Measurements from ENCODE around the gene EPHB1. TPM values are rescaled to one million over a fixed set of nuclear protein-coding genes. Genes with fewer than 3 reads are reported as not detected.

The EPHB1 gene
- polyA plus RNA-seq, 3 donors from 2014 or later: 0.45 to 1.7 (median 0.48) TPM

GRCh38 chr3:134794323-134794722, 737 bp upstream of the EPHB1 start:
- Mint-ChIP-seq H3K9me3 (no peaks in the 10 kb centered on the region), H3K36me3 (no peaks in the 10 kb centered on the region), H3K27me3 (ENCODE audit: low read depth in 3 of 3) (peaks cover 4 to 21% (median 7%) of the 10 kb centered on the region in 3 donors), H3K27ac (no peak overlapping the region), H3K4me1 (peaks cover 8 to 10% of the 10 kb centered on the region in 2 donors), H3K4me3 (peak overlapping the region in 3 of 5 donors; percentile 42 to 84 (median 80))
- DNase-seq: no peak

GRCh38 chr3:134795746-134796280, 753 bp downstream of the EPHB1 start:
- Mint-ChIP-seq H3K4me3 (peak overlapping the region in 1 of 5 donors; percentile 84), H3K36me3 (no peaks in the 10 kb centered on the region), H3K9me3 (no peaks in the 10 kb centered on the region), H3K27me3 (ENCODE audit: low read depth in 3 of 3) (peaks cover 4 to 19% (median 6%) of the 10 kb centered on the region in 3 donors), H3K4me1 (peaks cover 8 to 10% of the 10 kb centered on the region in 2 donors), H3K27ac (no peak overlapping the region)
- DNase-seq: no peak

- peaks cover 4 to 19% (median 6%) of the 10 kb centered on the region in 3 donors for H3K27me3 Mint-ChIP-seq (ENCODE audit: low read depth in 3 of 3)
- no peaks in the 10 kb centered on the region for H3K36me3 Mint-ChIP-seq
- H3K4me1 Mint-ChIP-seq: peaks cover 8 to 10% of the 10 kb centered on the region in 2 donors
- no peak overlapping the region for H3K4me3 Mint-ChIP-seq
- no peaks in the 10 kb centered on the region for H3K9me3 Mint-ChIP-seq
- H3K27ac Mint-ChIP-seq: no peak overlapping the region
- no peak for DNase-seq
These were observed 1.4 kb downstream of the EPHB1 start for GRCh38 chr3:134796281-134797056.

GRCh38 chr3:134797057-134797740, 2.1 kb downstream of the EPHB1 start:
- H3K9me3 Mint-ChIP-seq: no peaks in the 10 kb centered on the region
- H3K4me3 Mint-ChIP-seq: peak overlapping the region in 2 of 5 donors; percentile 15 to 33
- DNase-seq: no peak
- peaks cover 8 to 10% of the 10 kb centered on the region in 2 donors for H3K4me1 Mint-ChIP-seq
- peaks cover 4 to 19% (median 5%) of the 10 kb centered on the region in 3 donors for H3K27me3 Mint-ChIP-seq (ENCODE audit: low read depth in 3 of 3)
- H3K27ac Mint-ChIP-seq: no peak overlapping the region
- no peaks in the 10 kb centered on the region for H3K36me3 Mint-ChIP-seq

- Mint-ChIP-seq H3K27me3 (ENCODE audit: low read depth in 3 of 3) (peaks cover 4 to 19% (median 5%) of the 10 kb centered on the region in 3 donors), H3K9me3 (no peaks in the 10 kb centered on the region)
- DNase-seq: no peak
These were observed 2.8 kb downstream of the EPHB1 start for GRCh38 chr3:134797741-134798451.

GRCh38 chr3:134798681-134799311, 3.7 kb downstream of the EPHB1 start:
- Mint-ChIP-seq H3K27ac (no peak overlapping the region), H3K36me3 (no peaks in the 10 kb centered on the region), H3K4me1 (peaks cover 8 to 10% of the 10 kb centered on the region in 2 donors)

More at GRCh38 chr3:134797741-134798451, 2.8 kb downstream of the EPHB1 start:
- Mint-ChIP-seq H3K4me3 (peak overlapping the region in 1 of 5 donors; percentile 7), H3K27ac (no peak overlapping the region), H3K4me1 (peaks cover 8 to 10% of the 10 kb centered on the region in 2 donors), H3K36me3 (no peaks in the 10 kb centered on the region)

GRCh38 chr3:134799393-134799792, 4.3 kb downstream of the EPHB1 start:
- no peak overlapping the region for H3K27ac Mint-ChIP-seq
- H3K27me3 Mint-ChIP-seq (ENCODE audit: low read depth in 3 of 3): peaks cover 5 to 11% (median 5%) of the 10 kb centered on the region in 3 donors
- H3K9me3 Mint-ChIP-seq: no peaks in the 10 kb centered on the region
- no peaks in the 10 kb centered on the region for H3K36me3 Mint-ChIP-seq
- peaks cover 8 to 9% of the 10 kb centered on the region in 2 donors for H3K4me1 Mint-ChIP-seq
- no peak overlapping the region for H3K4me3 Mint-ChIP-seq
- no peak for DNase-seq

More at GRCh38 chr3:134798681-134799311, 3.7 kb downstream of the EPHB1 start:
- Mint-ChIP-seq H3K9me3 (no peaks in the 10 kb centered on the region), H3K4me3 (no peak overlapping the region), H3K27me3 (ENCODE audit: low read depth in 3 of 3) (peaks cover 4 to 13% (median 5%) of the 10 kb centered on the region in 3 donors)
- DNase-seq: no peak

- no peak overlapping the region for H3K4me3 Mint-ChIP-seq
- peaks cover 0 to 2% (median 0%) of the 10 kb centered on the region in 6 donors for H3K9me3 Mint-ChIP-seq
- H3K4me1 Mint-ChIP-seq: peaks cover 0 to 1% of the 10 kb centered on the region in 2 donors
- no peak overlapping the region for H3K27ac Mint-ChIP-seq
- H3K27me3 Mint-ChIP-seq (ENCODE audit: low read depth in 3 of 3): peaks cover 1 to 6% (median 3%) of the 10 kb centered on the region in 3 donors
- no peak for DNase-seq
- H3K36me3 Mint-ChIP-seq: no peaks in the 10 kb centered on the region
These were observed 6.3 kb downstream of the EPHB1 start for GRCh38 chr3:134801204-134801958.

GRCh38 chr3:134802428-134803050, 7.5 kb downstream of the EPHB1 start:
- Mint-ChIP-seq H3K27me3 (ENCODE audit: low read depth in 3 of 3) (peaks cover 1 to 6% (median 4%) of the 10 kb centered on the region in 3 donors), H3K4me1 (peaks cover 0 to 1% of the 10 kb centered on the region in 2 donors), H3K9me3 (peaks cover 0 to 5% (median 0%) of the 10 kb centered on the region in 6 donors), H3K36me3 (no peaks in the 10 kb centered on the region), H3K27ac (no peak overlapping the region), H3K4me3 (no peak overlapping the region)
- no peak for DNase-seq

GRCh38 chr3:134803051-134803505, 8.0 kb downstream of the EPHB1 start:
- no peaks in the 10 kb centered on the region for H3K4me1 Mint-ChIP-seq
- H3K9me3 Mint-ChIP-seq: peaks cover 0 to 5% (median 0%) of the 10 kb centered on the region in 6 donors
- H3K27me3 Mint-ChIP-seq (ENCODE audit: low read depth in 3 of 3): peaks cover 1 to 6% (median 5%) of the 10 kb centered on the region in 3 donors
- H3K4me3 Mint-ChIP-seq: no peak overlapping the region
- H3K36me3 Mint-ChIP-seq: no peaks in the 10 kb centered on the region
- no peak overlapping the region for H3K27ac Mint-ChIP-seq
- DNase-seq: no peak

- H3K36me3 Mint-ChIP-seq: no peaks in the 10 kb centered on the region
- no peak overlapping the region for H3K4me3 Mint-ChIP-seq
- H3K27ac Mint-ChIP-seq: no peak overlapping the region
- DNase-seq: no peak
- H3K27me3 Mint-ChIP-seq (ENCODE audit: low read depth in 3 of 3): peaks cover 1 to 6% (median 2%) of the 10 kb centered on the region in 3 donors
- H3K9me3 Mint-ChIP-seq: peaks cover 0 to 5% (median 0%) of the 10 kb centered on the region in 6 donors
- no peaks in the 10 kb centered on the region for H3K4me1 Mint-ChIP-seq
These were observed 8.6 kb downstream of the EPHB1 start for GRCh38 chr3:134803652-134804051.

Measured in immature natural killer cell (primary cell).